NCI-H69 (cell line): ENCODE measurements around the gene TSEN34.
"Not testable (repeated sequence)": the region's sequence is repeated elsewhere in the genome, so short reads cannot be mapped to it uniquely, and the experiment has no call there.

Source experiments
- DNase-seq: peaks from one replicate; lab custom pipeline; 2025; lab: John Stamatoyannopoulos, UW

Gene TSEN34

DNA sequence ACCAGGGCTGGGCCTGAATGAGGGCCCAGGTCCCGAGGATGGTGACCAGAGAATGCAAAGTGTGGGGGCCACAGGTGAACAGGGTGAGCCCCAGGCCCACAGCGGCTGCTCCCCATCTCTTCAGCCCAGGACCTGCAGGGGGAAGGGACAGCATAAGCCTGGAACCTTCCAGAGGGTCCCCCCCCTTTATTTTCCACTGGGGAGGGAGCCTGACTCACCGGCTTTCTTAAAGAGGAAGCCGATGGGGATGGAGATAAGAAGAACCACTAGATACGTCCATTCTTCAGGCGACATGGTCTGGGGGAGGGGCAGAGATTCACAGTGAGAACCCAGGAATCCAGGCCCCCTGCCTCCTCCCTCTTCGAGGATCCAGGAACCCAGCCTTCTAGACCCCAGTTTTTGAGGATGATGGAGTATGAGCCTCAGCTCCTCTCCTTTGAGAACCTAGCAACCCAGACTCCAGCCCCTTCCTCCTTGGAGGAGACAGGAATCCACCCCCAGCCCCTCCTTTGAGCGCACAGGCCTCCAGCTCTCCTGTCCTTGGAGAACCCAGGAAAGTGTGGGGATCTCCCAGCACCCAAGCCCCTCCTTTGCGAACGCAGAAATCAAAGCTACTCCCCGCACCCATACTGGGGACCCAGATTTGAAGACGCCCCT lies 2.8 kb upstream of the TSEN34 start:
- no peak for DNase-seq

- no peak for DNase-seq
Observed at GRCh38 chr19:54189145-54189734, 1.9 kb upstream of the TSEN34 start, which contains the start of gene MBOAT7. Gene MBOAT7, minus strand, starts transcription at chr19:54189580. Its CDS starts 1,072 bp downstream, at chr19:54188508.

GRCh38 chr19:54189735-54190502 lies 1.2 kb upstream of the TSEN34 start:
- peak; percentile 100 for DNase-seq

DNA sequence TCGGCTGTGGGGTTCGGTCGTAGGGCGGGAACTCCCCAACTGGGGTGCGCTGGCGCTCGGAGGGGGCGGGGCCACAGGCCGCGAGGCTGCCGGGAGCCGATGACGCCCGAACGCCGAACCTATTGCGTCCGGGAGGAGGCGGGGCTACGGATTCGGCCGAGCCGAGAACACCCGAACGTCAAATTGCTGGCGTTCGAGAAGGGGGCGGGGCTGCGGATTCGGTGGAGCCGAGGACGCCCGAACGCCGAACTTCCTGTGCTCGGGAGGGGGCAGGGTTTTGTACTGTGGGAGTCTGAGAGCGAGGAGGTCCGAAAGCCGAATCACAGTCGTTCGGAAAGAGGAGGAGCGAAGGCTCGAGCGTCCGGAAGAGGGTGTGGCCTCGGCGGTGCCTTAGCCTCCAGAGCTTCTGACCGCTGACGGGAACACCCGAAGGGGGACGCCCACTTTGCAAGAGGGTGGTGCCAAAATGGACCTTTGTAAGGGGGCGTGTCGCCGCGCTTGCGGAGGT lies 551 bp upstream of the TSEN34 start:
- DNase-seq, result peak; percentile 100

GRCh38 chr19:54191811-54192453 lies 824 bp downstream of the TSEN34 start:
- DNase-seq, result no peak

DNA sequence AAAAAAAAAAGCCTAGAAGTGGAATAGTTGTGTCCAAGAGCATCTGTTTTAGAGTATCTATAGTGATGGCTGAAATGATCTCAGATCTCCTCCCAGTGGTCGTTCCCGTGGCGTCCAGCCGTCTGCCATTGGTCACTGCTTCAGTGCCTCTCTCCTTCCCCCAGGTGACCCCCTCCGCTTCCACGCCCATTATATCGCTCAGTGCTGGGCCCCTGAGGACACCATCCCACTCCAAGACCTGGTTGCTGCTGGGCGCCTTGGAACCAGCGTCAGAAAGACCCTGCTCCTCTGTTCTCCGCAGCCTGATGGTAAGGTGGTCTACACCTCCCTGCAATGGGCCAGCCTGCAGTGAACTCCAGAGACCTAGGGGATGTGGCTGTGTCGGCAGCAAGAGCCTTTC lies 1.9 kb downstream of the TSEN34 start:
- no peak for DNase-seq

DNA sequence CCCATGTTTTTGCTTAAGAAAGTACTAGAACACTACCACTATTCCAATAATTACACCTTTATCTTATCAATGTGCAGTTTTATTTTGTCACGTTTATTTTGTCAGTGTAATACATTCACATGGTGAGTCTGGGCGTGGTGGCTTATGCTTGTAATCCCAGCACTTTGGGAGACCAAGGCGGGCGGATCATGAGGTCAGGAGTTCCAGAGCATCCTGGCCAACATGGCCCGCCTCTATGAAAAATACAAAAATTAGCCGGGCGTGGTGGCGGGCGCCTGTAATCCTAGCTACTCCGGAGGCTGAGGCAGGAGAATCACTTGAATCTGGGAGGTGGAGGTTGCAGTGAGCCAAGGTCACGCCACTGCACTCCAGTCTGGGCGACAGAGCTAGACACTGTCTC lies 3.4 kb downstream of the TSEN34 start:
- not testable (repeated sequence) for DNase-seq

DNA sequence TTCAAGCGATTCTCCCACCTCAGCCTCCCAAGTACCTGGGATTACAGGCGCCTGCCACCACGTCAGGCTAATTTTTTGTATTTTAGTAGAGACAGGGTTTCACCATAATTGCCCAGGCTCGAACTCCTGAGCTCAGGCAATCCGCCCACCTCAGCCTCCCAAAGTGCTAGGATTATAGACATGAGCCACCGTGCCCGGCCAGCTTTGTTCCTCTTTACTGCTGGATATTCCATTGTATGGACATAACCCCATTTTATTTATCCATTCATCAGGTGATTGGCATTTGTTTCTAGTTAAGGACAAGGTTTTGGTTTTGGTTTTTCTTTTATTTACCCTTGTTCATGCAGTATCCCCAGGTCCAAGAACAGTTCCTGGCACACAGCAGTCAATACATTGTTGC lies 5.4 kb downstream of the TSEN34 start:
- no peak for DNase-seq

- DNase-seq, result no peak
Observed at GRCh38 chr19:54197121-54197520, 6.0 kb downstream of the TSEN34 start.

DNA sequence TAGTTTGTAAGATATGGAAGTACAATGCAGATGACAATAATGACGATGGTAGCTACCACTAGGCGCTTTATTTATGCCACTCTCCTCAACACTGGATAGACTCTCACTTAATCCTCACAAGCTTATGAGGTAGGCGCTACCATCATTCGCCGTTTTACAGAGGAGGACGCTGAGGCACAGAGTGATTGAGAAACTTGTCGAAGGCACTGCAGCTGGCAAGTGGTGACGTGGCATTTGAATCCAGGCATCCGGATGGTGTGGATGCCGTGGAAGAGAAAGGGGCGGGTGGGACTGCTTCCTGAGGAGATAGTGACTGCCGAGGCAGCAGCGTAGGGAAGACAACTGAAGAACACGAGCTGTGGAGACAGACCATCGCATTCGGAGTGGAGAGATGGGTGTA lies 8.3 kb downstream of the TSEN34 start:
- peak; percentile 16 for DNase-seq

GRCh38 chr19:54201172-54201701 lies 10.1 kb downstream of the TSEN34 start:
- DNase-seq, result no peak

DNA sequence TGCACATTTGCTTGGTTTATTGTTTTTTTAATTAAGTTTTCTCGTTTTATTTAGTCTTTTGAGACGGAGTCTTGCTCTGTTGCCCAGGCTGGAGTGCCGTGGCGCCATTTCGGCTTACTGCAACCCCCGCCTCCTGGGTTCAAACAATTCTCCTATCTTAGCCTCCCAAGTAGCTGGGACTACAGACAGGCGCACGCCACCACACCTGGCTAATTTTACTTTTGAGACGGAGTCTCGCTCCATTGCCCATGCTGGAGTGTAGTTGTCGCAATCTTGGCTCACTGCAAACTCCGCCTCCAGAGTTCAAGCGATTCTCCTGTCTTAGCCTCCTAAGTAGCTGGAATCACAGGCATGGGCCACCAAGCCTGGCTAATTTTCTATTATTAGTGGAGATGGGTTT lies 10.9 kb downstream of the TSEN34 start:
- no peak for DNase-seq

DNA sequence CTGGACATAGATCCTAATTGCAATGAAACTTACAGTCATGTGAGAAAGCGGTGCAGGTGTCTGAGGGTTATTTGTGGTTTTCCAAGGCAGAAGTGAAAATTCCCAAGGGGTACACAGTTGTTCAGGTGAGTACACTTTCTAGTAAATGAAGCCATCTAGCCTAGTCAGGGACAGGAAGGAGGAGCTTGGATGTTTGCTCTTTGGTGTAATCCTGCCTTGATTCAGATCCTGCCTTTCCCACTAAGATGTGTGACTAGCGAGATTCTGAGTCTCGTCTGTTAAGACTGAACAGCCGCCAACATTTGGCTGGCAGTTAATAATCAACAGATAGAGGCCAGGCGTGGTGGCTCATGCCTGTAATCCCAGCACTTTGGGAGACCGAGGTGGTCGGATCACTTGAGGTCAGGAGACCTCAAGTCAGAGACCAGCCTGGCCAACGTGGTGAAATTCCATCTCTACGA lies 12.1 kb downstream of the TSEN34 start:
- no peak for DNase-seq

DNA sequence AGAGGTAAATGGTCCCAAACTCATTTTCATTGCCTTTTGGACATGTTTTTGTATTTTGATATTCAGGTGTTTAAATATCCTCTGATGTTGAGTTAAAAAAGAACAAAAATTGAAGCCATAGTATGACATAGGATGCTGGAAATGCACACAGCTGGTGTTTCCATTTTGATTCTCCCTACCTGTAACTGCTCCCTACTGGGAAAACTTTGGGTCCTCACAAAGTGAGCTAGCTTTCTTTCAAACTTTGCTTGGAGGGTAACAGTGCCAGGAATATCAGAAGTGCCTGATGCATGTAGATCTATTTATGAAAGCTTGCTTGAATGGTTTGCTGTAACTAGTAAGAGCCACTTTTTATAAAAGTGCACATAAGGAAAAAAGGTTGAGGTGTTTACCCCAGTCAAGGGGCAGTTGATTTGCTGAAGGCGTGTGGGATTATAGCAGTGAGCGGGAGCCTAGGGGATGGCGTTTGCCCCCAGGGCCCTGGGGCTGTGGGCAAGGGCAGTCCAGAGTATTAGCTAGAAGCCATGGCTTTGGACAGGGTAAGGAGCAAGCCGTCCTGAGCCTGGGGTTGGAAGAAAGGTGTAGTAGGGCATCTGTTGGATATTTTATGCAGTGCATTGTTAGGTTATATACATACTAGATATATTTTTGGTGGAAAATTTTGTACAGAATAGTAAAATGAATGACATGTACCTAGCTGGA lies 13.8 kb downstream of the TSEN34 start:
- DNase-seq, result no peak

- no peak for DNase-seq
Observed at GRCh38 chr19:54206030-54206830, 15.1 kb downstream of the TSEN34 start.

GRCh38 chr19:54206831-54207177 lies 15.7 kb downstream of the TSEN34 start:
- DNase-seq, result no peak

- not testable (repeated sequence) for DNase-seq
Observed at GRCh38 chr19:54207193-54207592, 16.1 kb downstream of the TSEN34 start.

DNA sequence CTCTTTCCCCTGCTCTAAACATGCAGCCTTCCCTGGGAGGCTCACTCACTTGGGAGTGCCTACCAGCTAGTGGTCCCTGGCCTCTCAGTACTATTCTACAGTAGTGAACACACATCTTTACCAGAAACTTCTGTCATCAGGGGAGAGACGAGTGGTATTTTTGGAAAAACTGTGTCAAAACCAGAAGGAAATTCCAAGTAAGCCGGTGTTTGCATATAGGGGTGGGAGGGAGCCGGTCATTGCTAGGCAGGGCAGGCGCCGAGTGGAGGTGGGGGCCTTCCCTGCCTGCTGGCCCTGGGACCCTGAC lies 16.5 kb downstream of the TSEN34 start:
- DNase-seq, result no peak

GRCh38 chr19:54207983-54208783 lies 17.1 kb downstream of the TSEN34 start:
- peak; percentile 38 for DNase-seq

- DNase-seq, result no peak
Observed at GRCh38 chr19:54208784-54209057, 17.6 kb downstream of the TSEN34 start.
